Measurements from ENCODE around the gene SLC24A3.

DNA sequence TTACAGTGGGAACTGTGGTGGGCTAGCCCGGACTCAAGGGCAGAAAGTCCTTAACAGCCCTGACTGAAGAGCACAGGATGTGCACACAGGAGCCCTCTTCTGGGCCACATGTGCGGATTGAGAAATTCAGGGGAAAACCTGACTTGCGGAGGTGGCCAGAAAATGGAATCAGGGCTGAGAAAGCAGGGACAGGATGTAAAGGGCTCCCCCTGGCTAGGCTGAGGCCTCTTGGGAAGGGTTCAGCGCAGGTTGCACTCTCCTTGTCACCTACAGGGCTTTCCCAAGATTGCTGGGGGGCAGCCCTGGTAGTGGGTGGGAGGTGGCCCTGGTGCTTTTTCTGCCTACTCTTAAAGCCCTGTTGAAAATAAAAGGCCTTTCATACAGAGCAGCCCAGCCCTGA is 251.2 kb downstream of the SLC24A3 start:
- TF ChIP-seq, protein P1, sequence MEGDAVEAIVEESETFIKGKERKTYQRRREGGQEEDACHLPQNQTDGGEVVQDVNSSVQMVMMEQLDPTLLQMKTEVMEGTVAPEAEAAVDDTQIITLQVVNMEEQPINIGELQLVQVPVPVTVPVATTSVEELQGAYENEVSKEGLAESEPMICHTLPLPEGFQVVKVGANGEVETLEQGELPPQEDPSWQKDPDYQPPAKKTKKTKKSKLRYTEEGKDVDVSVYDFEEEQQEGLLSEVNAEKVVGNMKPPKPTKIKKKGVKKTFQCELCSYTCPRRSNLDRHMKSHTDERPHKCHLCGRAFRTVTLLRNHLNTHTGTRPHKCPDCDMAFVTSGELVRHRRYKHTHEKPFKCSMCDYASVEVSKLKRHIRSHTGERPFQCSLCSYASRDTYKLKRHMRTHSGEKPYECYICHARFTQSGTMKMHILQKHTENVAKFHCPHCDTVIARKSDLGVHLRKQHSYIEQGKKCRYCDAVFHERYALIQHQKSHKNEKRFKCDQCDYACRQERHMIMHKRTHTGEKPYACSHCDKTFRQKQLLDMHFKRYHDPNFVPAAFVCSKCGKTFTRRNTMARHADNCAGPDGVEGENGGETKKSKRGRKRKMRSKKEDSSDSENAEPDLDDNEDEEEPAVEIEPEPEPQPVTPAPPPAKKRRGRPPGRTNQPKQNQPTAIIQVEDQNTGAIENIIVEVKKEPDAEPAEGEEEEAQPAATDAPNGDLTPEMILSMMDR (IDR thresholded peaks at IDR 0.05): no peak
- no peak for TF ChIP-seq ZFX (IDR thresholded peaks at IDR 0.05; ENCODE audit: borderline replicate concordance)
